Effector memory CD4-positive, alpha-beta T cell (primary cell): Measurements from ENCODE around the gene RPS17.
A peak's percentile ranks its signal among the peaks of the same experiment; 100 is the strongest.
"Not testable (repeated sequence)": the region's sequence is repeated elsewhere in the genome, so short reads cannot be mapped to it uniquely, and the experiment has no call there.

Experiments used
- DNase-seq, 3 donors: peaks; one replicate each; pipeline ENCODE4 v3.0.0-alpha.2; 2020
- H3K27ac ChIP-seq: 2 replicates; pipeline ENCODE4 v1.7.0; 2013; ENCODE audit warnings: mild to moderate bottlenecking, low read length, moderate library complexity; ENCODE audit not compliant: insufficient read depth, poor library complexity, severe bottlenecking
- H3K27me3 ChIP-seq: replicated peaks from 2 replicates; pipeline ENCODE4 v1.7.0; 2013; ENCODE audit warnings: mild to moderate bottlenecking, low read length; ENCODE audit not compliant: insufficient read depth, control insufficient read depth, poor library complexity, severe bottlenecking
- H3K36me3 ChIP-seq: 2 replicates; pipeline ENCODE4 v1.7.0; 2013; ENCODE audit warnings: mild to moderate bottlenecking, low read length, moderate library complexity; ENCODE audit not compliant: control insufficient read depth, insufficient read depth
- H3K4me1 ChIP-seq: 2 replicates; pipeline ENCODE4 v1.7.0; 2013; ENCODE audit warnings: low read length, mild to moderate bottlenecking; ENCODE audit not compliant: control insufficient read depth, insufficient read depth, poor library complexity, severe bottlenecking
- H3K4me3 ChIP-seq: 2 replicates; pipeline ENCODE4 v1.7.0; 2013; ENCODE audit warnings: low read length, low read depth, mild to moderate bottlenecking; ENCODE audit not compliant: insufficient read depth, poor library complexity, severe bottlenecking
- H3K9me3 ChIP-seq: 2 replicates; pipeline ENCODE4 v1.7.0; 2013; ENCODE audit warnings: mild to moderate bottlenecking, low read length, moderate library complexity; ENCODE audit not compliant: control insufficient read depth

The RPS17 gene

GRCh38 chr15:82530606-82531379 is 9.5 kb downstream of the RPS17 start:
- peak; percentile 32 to 63 (median 54) for DNase-seq
- H3K4me3 ChIP-seq = peak overlapping the region; percentile 20

GRCh38 chr15:82530006-82530405 is 10.3 kb downstream of the RPS17 start:
- peaks cover 9% of the 10 kb centered on the region for H3K36me3 ChIP-seq
- DNase-seq = no peak
- H3K27ac ChIP-seq = no peak overlapping the region
- no peaks in the 10 kb centered on the region for H3K9me3 ChIP-seq
- no peak overlapping the region for H3K4me3 ChIP-seq
- no peaks in the 10 kb centered on the region for H3K4me1 ChIP-seq
- no peaks in the 10 kb centered on the region for H3K27me3 ChIP-seq

More at GRCh38 chr15:82530606-82531379, 9.5 kb downstream of the RPS17 start:
- no peaks in the 10 kb centered on the region for H3K9me3 ChIP-seq
- peaks cover 13% of the 10 kb centered on the region for H3K36me3 ChIP-seq
- H3K4me1 ChIP-seq = no peaks in the 10 kb centered on the region
- no peaks in the 10 kb centered on the region for H3K27me3 ChIP-seq
- H3K27ac ChIP-seq = no peak overlapping the region

- H3K4me3 ChIP-seq, H3K4me1 ChIP-seq, DNase-seq, H3K36me3 ChIP-seq, H3K9me3 ChIP-seq, H3K27ac ChIP-seq, H3K27me3 ChIP-seq: not testable (repeated sequence)
Measured at GRCh38 chr15:82513587-82513986, 26.7 kb downstream of the RPS17 start.

DNA sequence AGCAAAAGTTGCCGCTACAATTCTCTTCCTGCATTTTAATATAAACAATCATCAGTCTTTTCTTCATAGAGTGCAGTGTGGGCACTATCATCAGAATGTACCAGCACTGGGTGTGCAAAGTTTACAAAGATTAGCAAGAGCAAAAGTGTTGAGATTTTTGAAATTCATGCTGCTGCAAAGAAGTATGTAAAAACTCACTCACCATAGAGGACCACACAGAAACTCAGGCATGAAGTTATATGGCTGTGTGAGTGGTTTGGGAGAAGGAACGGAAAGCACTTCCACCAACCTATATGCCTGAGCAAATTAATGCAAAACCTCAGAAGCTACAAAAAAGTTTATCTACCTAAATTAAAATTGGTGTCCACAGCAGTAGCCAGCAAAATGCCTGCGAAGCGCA is 32.6 kb downstream of the RPS17 start:
- not testable (repeated sequence) for H3K27ac ChIP-seq, H3K36me3 ChIP-seq, H3K4me3 ChIP-seq, DNase-seq, H3K4me1 ChIP-seq, H3K9me3 ChIP-seq, H3K27me3 ChIP-seq

DNA sequence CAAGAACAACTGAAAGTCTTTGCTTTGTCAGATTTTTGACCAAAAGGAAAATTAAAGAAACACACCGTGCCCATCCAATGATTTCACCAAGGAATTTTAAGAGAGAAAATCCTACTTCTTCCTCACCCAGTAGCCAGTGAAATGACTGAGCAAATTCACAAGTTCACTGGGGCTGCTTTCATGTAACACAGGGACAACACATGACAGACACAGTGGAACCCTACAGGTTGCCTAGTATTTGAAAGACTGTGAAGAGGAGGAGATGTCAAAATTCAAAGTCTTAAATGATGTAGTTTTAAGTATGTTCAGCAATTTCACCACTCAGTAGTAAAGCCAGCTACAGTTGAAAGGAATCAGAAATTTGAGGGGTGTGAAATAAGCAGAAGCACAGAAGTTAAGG is 33.2 kb downstream of the RPS17 start:
- not testable (repeated sequence) for H3K4me1 ChIP-seq, H3K36me3 ChIP-seq, H3K9me3 ChIP-seq, H3K27me3 ChIP-seq, DNase-seq, H3K27ac ChIP-seq, H3K4me3 ChIP-seq

GRCh38 chr15:82505842-82506241 is 34.4 kb downstream of the RPS17 start:
- not testable (repeated sequence) for H3K9me3 ChIP-seq, H3K4me1 ChIP-seq, H3K36me3 ChIP-seq, H3K4me3 ChIP-seq, H3K27me3 ChIP-seq, H3K27ac ChIP-seq, DNase-seq

DNA sequence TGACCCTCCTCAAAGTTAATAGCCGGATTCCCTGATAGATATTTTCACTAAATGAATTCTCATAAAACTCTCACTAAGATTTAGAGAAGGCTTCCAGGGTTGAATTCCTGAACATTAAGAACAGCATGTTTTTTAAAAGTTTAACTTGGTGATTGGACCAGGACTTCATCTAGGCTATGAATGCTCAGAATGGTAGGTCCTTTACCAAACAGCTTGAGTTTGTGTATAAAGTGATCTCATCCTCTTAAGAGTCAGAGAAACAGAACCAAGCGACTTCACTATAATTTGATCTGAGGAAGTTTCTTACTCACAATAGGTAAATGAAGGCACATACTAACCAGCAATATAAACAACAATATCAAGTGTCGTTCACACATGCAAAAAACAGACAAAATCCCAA is 36.2 kb downstream of the RPS17 start:
- H3K4me1 ChIP-seq, H3K36me3 ChIP-seq, H3K27ac ChIP-seq, H3K9me3 ChIP-seq, H3K27me3 ChIP-seq, DNase-seq, H3K4me3 ChIP-seq: not testable (repeated sequence)

GRCh38 chr15:82502700-82503339 is 37.4 kb downstream of the RPS17 start:
- DNase-seq, H3K27ac ChIP-seq, H3K4me1 ChIP-seq, H3K4me3 ChIP-seq, H3K36me3 ChIP-seq, H3K27me3 ChIP-seq, H3K9me3 ChIP-seq: not testable (repeated sequence)

- H3K4me1 ChIP-seq, H3K27me3 ChIP-seq, H3K36me3 ChIP-seq, H3K4me3 ChIP-seq, DNase-seq, H3K27ac ChIP-seq, H3K9me3 ChIP-seq: not testable (repeated sequence)
Measured at GRCh38 chr15:82500772-82501171, 39.5 kb downstream of the RPS17 start.

- H3K27me3 ChIP-seq, H3K27ac ChIP-seq, H3K36me3 ChIP-seq: not testable (repeated sequence)
Measured at GRCh38 chr15:82497978-82498377, 42.3 kb downstream of the RPS17 start.

More at GRCh38 chr15:82497978-82498377, 42.3 kb downstream of the RPS17 start:
- H3K4me3 ChIP-seq, H3K9me3 ChIP-seq, H3K4me1 ChIP-seq, DNase-seq: not testable (repeated sequence)
